ENCODE measurements around the gene TMEM232.

Gene TMEM232

GRCh38 chr5:110525762-110526161 lies 200.7 kb downstream of the TMEM232 start:
- Histone ChIP-seq H3K79me2 (ENCODE audit: control insufficient read depth, low read length) (no peaks in the 10 kb centered on the region), H3K4me2 (ENCODE audit: low read length) (no peak overlapping the region), H3K4me3 (ENCODE audit: low read length) (no peak overlapping the region), H4K20me1 (ENCODE audit: control insufficient read depth, insufficient read depth, low read depth, low read length) (no peaks in the 10 kb centered on the region), H3K27ac (ENCODE audit: low read depth, low read length) (no peak overlapping the region), H3K4me1 (ENCODE audit: control insufficient read depth, low read length) (no peaks in the 10 kb centered on the region), H3K36me3 (ENCODE audit: control insufficient read depth, low read length) (no peaks in the 10 kb centered on the region), H3K9me2 (replicated peaks; ENCODE audit: control insufficient read depth, low read length) (no peaks in the 10 kb centered on the region), H3F3A (ENCODE audit: control insufficient read depth, insufficient read depth) (no peaks in the 10 kb centered on the region), H3K9me3 (ENCODE audit: control insufficient read depth, insufficient read depth, low read length) (0 out of 2 replicates have a peak, but pooled peaks cover 3% of the 10 kb centered on the region), H3K27me3 (ENCODE audit: control insufficient read depth, low read length) (no peaks in the 10 kb centered on the region)
- TF ChIP-seq, protein P1, sequence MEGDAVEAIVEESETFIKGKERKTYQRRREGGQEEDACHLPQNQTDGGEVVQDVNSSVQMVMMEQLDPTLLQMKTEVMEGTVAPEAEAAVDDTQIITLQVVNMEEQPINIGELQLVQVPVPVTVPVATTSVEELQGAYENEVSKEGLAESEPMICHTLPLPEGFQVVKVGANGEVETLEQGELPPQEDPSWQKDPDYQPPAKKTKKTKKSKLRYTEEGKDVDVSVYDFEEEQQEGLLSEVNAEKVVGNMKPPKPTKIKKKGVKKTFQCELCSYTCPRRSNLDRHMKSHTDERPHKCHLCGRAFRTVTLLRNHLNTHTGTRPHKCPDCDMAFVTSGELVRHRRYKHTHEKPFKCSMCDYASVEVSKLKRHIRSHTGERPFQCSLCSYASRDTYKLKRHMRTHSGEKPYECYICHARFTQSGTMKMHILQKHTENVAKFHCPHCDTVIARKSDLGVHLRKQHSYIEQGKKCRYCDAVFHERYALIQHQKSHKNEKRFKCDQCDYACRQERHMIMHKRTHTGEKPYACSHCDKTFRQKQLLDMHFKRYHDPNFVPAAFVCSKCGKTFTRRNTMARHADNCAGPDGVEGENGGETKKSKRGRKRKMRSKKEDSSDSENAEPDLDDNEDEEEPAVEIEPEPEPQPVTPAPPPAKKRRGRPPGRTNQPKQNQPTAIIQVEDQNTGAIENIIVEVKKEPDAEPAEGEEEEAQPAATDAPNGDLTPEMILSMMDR (IDR thresholded peaks at IDR 0.05; ENCODE audit: low read depth, low read length, poor library complexity, severe bottlenecking): no peak
- no peak for TF ChIP-seq EZH2phosphoT487 (IDR thresholded peaks at IDR 0.05; ENCODE audit: borderline replicate concordance, low read length)

DNA sequence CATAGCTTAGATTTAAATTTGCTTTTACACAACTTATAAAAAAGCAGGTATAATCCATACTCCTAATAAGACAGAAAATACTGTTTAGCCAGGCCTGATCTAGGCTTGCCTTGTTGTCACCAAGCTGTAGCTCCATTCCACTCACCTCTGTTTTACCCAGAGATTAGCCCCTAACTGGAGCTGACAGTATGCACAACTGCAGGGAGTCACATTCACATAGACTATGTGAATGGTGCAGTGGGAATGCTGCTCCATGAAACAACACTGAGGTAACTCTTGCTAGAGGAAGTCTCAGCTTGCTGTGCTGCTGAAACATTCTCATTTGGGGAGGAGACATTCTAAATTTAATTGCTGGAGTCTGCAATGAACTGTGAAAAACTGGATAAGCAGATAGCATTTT lies 209.1 kb downstream of the TMEM232 start:
- Histone ChIP-seq H3K9me3 (ENCODE audit: control insufficient read depth, insufficient read depth, low read length) (0 out of 2 replicates have a peak, but pooled peaks cover 3% of the 10 kb centered on the region), H4K20me1 (ENCODE audit: control insufficient read depth, insufficient read depth, low read depth, low read length) (no peaks in the 10 kb centered on the region), H3K36me3 (ENCODE audit: control insufficient read depth, low read length) (no peaks in the 10 kb centered on the region), H3F3A (ENCODE audit: control insufficient read depth, insufficient read depth) (no peaks in the 10 kb centered on the region), H3K4me3 (ENCODE audit: low read length) (no peak overlapping the region), H3K27me3 (ENCODE audit: control insufficient read depth, low read length) (no peaks in the 10 kb centered on the region), H3K79me2 (ENCODE audit: control insufficient read depth, low read length) (no peaks in the 10 kb centered on the region), H3K4me1 (ENCODE audit: control insufficient read depth, low read length) (no peaks in the 10 kb centered on the region), H3K4me2 (ENCODE audit: low read length) (no peak overlapping the region), H3K9me2 (replicated peaks; ENCODE audit: control insufficient read depth, low read length) (no peaks in the 10 kb centered on the region), H3K27ac (ENCODE audit: low read depth, low read length) (no peak overlapping the region)
- no peak for TF ChIP-seq EZH2phosphoT487 (IDR thresholded peaks at IDR 0.05; ENCODE audit: borderline replicate concordance, low read length)
- TF ChIP-seq, protein P1 (IDR thresholded peaks at IDR 0.05; ENCODE audit: low read depth, low read length, poor library complexity, severe bottlenecking): no peak

- H3K27ac ChIP-seq (ENCODE audit: low read depth, low read length): no peak overlapping the region
- H3K4me2 ChIP-seq (ENCODE audit: low read length): no peak overlapping the region
- no peaks in the 10 kb centered on the region for H3K4me1 ChIP-seq (ENCODE audit: control insufficient read depth, low read length)
- no peaks in the 10 kb centered on the region for H3K36me3 ChIP-seq (ENCODE audit: control insufficient read depth, low read length)
- no peaks in the 10 kb centered on the region for H3K79me2 ChIP-seq (ENCODE audit: control insufficient read depth, low read length)
- H3K27me3 ChIP-seq (ENCODE audit: control insufficient read depth, low read length): no peaks in the 10 kb centered on the region
- H4K20me1 ChIP-seq (ENCODE audit: control insufficient read depth, insufficient read depth, low read depth, low read length): no peaks in the 10 kb centered on the region
- H3F3A ChIP-seq (ENCODE audit: control insufficient read depth, insufficient read depth): no peaks in the 10 kb centered on the region
- no peaks in the 10 kb centered on the region for H3K9me3 ChIP-seq (ENCODE audit: control insufficient read depth, insufficient read depth, low read length)
- no peaks in the 10 kb centered on the region for H3K9me2 ChIP-seq (replicated peaks; ENCODE audit: control insufficient read depth, low read length)
- TF ChIP-seq, protein P1 (IDR thresholded peaks at IDR 0.05; ENCODE audit: low read depth, low read length, poor library complexity, severe bottlenecking): no peak
- TF ChIP-seq EZH2phosphoT487 (IDR thresholded peaks at IDR 0.05; ENCODE audit: borderline replicate concordance, low read length): no peak
- no peak overlapping the region for H3K4me3 ChIP-seq (ENCODE audit: low read length)
Measured at GRCh38 chr5:110514030-110514429, 212.4 kb downstream of the TMEM232 start.
